ENCODE results near the gene FANCC.

- TF ChIP-seq CTCF (IDR thresholded peaks at IDR 0.05; ENCODE audit: borderline replicate concordance, extremely low read depth, low read length, poor library complexity, severe bottlenecking) (no peak), EZH2 (IDR thresholded peaks at IDR 0.05; ENCODE audit: borderline replicate concordance, low read depth, low read length, severe bottlenecking) (no peak)
These were observed 78.4 kb downstream of the FANCC start for GRCh38 chr9:95239071-95239470.

Measured in DND-41 (cell line).